Measurements from ENCODE around the gene TXNRD2. TPM values are rescaled to one million over a fixed set of nuclear protein-coding genes. Genes with fewer than 3 reads are reported as not detected.

TXNRD2 gene
- total RNA-seq, 1 experiment from 2014 or later, result 22.4 TPM

DNA sequence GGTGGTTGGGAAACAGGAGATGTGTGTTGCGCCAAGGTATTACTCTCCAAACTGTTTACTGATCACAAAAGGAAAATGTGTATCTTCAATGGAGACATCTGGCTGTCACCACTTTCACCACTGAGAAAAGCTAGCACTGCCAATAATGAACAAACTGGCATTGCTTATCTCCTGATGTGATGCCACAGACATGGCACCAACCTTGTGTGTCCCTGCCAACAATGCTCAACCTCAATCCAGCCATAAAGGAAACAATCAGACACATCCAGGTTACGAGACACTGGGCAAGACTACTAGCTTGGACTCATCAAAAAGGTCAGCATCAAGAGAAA is 115.0 kb downstream of the TXNRD2 start:
- no peaks in the 10 kb centered on the region for H3K9me3 ChIP-seq (ENCODE audit: insufficient read depth, low read depth)
- H3K36me3 ChIP-seq (ENCODE audit: low read depth), result no peaks in the 10 kb centered on the region
- BruUV-seq (replicated peaks), result no TSS peak
- ChIA-PET CTCF (no interaction called here), POLR2A (ENCODE audit: unreplicated experiment) (no interaction called here)
- H3K27me3 ChIP-seq (ENCODE audit: insufficient read depth, low read depth), result no peaks in the 10 kb centered on the region
- no peak overlapping the region for H3K4me3 ChIP-seq
- TF ChIP-seq, protein P1, sequence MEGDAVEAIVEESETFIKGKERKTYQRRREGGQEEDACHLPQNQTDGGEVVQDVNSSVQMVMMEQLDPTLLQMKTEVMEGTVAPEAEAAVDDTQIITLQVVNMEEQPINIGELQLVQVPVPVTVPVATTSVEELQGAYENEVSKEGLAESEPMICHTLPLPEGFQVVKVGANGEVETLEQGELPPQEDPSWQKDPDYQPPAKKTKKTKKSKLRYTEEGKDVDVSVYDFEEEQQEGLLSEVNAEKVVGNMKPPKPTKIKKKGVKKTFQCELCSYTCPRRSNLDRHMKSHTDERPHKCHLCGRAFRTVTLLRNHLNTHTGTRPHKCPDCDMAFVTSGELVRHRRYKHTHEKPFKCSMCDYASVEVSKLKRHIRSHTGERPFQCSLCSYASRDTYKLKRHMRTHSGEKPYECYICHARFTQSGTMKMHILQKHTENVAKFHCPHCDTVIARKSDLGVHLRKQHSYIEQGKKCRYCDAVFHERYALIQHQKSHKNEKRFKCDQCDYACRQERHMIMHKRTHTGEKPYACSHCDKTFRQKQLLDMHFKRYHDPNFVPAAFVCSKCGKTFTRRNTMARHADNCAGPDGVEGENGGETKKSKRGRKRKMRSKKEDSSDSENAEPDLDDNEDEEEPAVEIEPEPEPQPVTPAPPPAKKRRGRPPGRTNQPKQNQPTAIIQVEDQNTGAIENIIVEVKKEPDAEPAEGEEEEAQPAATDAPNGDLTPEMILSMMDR (conservative IDR thresholded peaks at IDR 0.05), result no peak
- TF ChIP-seq EZH2 (IDR thresholded peaks at IDR 0.05; ENCODE audit: low read depth), result no peak
- H3K79me2 ChIP-seq (ENCODE audit: low read depth), result no peaks in the 10 kb centered on the region
- no peak overlapping the region for H2AFZ ChIP-seq
- H3K4me1 ChIP-seq (replicated peaks; ENCODE audit: insufficient read depth), result peaks cover 38% of the 10 kb centered on the region
- H3F3A ChIP-seq (ENCODE audit: insufficient read depth, low read depth), result peaks cover 32% of the 10 kb centered on the region
- no peak overlapping the region for H3K27ac ChIP-seq
- no peak for DNase-seq
- intact Hi-C loops (cut with micrococcal nuclease; ENCODE audit: unreplicated experiment), result no loop called here
- H3K4me2 ChIP-seq, result no peak overlapping the region
- H3K9me2 ChIP-seq (ENCODE audit: insufficient read depth), result no peaks in the 10 kb centered on the region
- H4K20me1 ChIP-seq (ENCODE audit: insufficient read depth), result 0 out of 2 replicates have a peak, but pooled peaks cover 12% of the 10 kb centered on the region

DNA sequence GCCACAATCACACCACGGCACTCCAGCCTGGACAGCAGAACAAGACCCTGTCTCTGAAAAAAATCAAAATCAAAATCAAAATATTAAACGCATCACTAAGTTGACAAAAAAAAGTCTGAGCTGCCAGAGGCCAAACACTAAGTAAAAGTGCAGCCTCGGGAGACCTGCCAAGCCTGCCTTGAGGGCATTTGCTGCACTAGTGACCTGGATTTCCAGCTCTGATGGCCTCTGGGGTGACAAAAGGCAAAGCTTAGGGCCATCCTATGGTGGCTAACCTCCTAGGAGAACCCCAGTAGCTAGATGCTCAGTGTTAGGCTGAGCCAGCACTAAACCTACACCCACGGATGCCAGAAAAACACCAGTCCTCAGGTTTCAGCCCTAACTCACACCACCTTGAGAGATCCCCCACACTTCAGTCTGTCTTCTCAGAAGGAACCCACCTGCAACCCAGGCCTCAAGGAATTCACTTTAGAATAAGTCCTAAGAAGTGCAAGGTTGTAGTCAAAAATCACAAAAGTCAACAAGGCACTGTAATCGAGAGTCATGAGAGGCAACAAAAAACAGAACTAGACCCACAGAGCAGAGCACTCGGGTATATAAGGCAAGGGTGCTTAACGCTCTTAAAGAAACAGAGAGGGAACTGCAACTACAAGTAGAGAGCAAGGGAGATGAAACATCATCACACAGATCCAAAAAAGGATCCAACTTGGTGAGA is 115.6 kb downstream of the TXNRD2 start:
- no peaks in the 10 kb centered on the region for H3K9me2 ChIP-seq (ENCODE audit: insufficient read depth)
- no peaks in the 10 kb centered on the region for H3K27me3 ChIP-seq (ENCODE audit: insufficient read depth, low read depth)
- 0 out of 2 replicates have a peak, but pooled peaks cover 12% of the 10 kb centered on the region for H4K20me1 ChIP-seq (ENCODE audit: insufficient read depth)
- H3K36me3 ChIP-seq (ENCODE audit: low read depth), result no peaks in the 10 kb centered on the region
- H3K79me2 ChIP-seq (ENCODE audit: low read depth), result no peaks in the 10 kb centered on the region
- intact Hi-C loops (cut with micrococcal nuclease; ENCODE audit: unreplicated experiment), result loop anchor here (2.0 kb wide), 1 partner anchor 19 kb away; no protein-coding TSS in a partner anchor
- H3F3A ChIP-seq (ENCODE audit: insufficient read depth, low read depth), result peaks cover 32% of the 10 kb centered on the region
- H2AFZ ChIP-seq, result no peak overlapping the region
- no peak for DNase-seq
- CTCF ChIA-PET, result no interaction called here
- no peaks in the 10 kb centered on the region for H3K9me3 ChIP-seq (ENCODE audit: insufficient read depth, low read depth)
- POLR2A ChIA-PET (ENCODE audit: unreplicated experiment), result no interaction called here
- H3K4me2 ChIP-seq, result no peak overlapping the region
- no TSS peak for BruUV-seq (replicated peaks)
- no peak overlapping the region for H3K27ac ChIP-seq
- no peak overlapping the region for H3K4me3 ChIP-seq
- TF ChIP-seq, protein P1 (conservative IDR thresholded peaks at IDR 0.05), result no peak
- no peak for TF ChIP-seq EZH2 (IDR thresholded peaks at IDR 0.05; ENCODE audit: low read depth)
- peaks cover 38% of the 10 kb centered on the region for H3K4me1 ChIP-seq (replicated peaks; ENCODE audit: insufficient read depth)

Small RNA genes within 50 kb of the gene (microRNA-seq; reads per million reads assigned to microRNA genes)
- not detected for gene MIR4761 (ENCODE audit: borderline number of aligned reads, borderline replicate concordance)

Other genes with a start within 250 kb of the TXNRD2 start
- 2.0 and 8.1 TPM in 2 replicates for gene SEPTIN5, start 227.3 kb downstream of the TXNRD2 start, total RNA-seq (2021)
- gene GP1BB, start 218.3 kb downstream of the TXNRD2 start, total RNA-seq (2021), result 0.35 and 2.0 TPM in 2 replicates
- gene TBX1, start 181.0 kb downstream of the TXNRD2 start, total RNA-seq (2021), result 0.74 and 2.4 TPM in 2 replicates
- 10.3 and 13.9 TPM in 2 replicates for gene GNB1L, start 86.9 kb downstream of the TXNRD2 start, total RNA-seq (2021)
- gene RTL10, start 86.9 kb downstream of the TXNRD2 start, total RNA-seq (2021), result 20.9 and 23.5 TPM in 2 replicates
- gene COMT, start within 50 bp of the TXNRD2 start, total RNA-seq (2021), result 99.9 and 107 TPM in 2 replicates
- 15.6 and 21.0 TPM in 2 replicates for gene ARVCF, start 75.0 kb upstream of the TXNRD2 start, total RNA-seq (2021)
- gene TANGO2, start 79.3 kb upstream of the TXNRD2 start, total RNA-seq (2021), result 22.4 and 25.0 TPM in 2 replicates
- 31.9 and 34.7 TPM in 2 replicates for gene DGCR8, start 138.4 kb upstream of the TXNRD2 start, total RNA-seq (2021)
- 168 and 175 TPM in 2 replicates for gene RANBP1, start 174.3 kb upstream of the TXNRD2 start, total RNA-seq (2021)
- 31.5 and 32.7 TPM in 2 replicates for gene TRMT2A, start 175.4 kb upstream of the TXNRD2 start, total RNA-seq (2021)
- gene ZDHHC8, start 190.0 kb upstream of the TXNRD2 start, total RNA-seq (2021), result 34.4 and 46.8 TPM in 2 replicates
- gene CCDC188, start 209.2 kb upstream of the TXNRD2 start, total RNA-seq (2021), result not detected in 2 replicates

All from PC-9 (cell line).